ENCODE results near the gene NOTCH2. TPM values are rescaled to one million over a fixed set of nuclear protein-coding genes. Genes with fewer than 3 reads are reported as not detected.
"Not testable (repeated sequence)": the region's sequence is repeated elsewhere in the genome, so short reads cannot be mapped to it uniquely, and the experiment has no call there.

The NOTCH2 gene
- 163 and 168 TPM in 2 replicates for total RNA-seq

- intact Hi-C loops (cut with micrococcal nuclease), result not testable (repeated sequence)
These were observed at the start of gene NOTCH2 for GRCh38 chr1:120069067-120069919. Gene NOTCH2 (minus strand): TSS chr1:120069662. CDS start chr1:120069406, 256 bp downstream.

- intact Hi-C loops (cut with micrococcal nuclease), result not testable (repeated sequence)
These were observed 48.1 kb upstream of the NOTCH2 start for GRCh38 chr1:120117371-120118177.

- intact Hi-C loops (cut with micrococcal nuclease), result not testable (repeated sequence)
These were observed 46.6 kb upstream of the NOTCH2 start for GRCh38 chr1:120116094-120116493.

- intact Hi-C loops (cut with micrococcal nuclease), result not testable (repeated sequence)
These were observed 43.7 kb upstream of the NOTCH2 start for GRCh38 chr1:120113134-120113533.

DNA sequence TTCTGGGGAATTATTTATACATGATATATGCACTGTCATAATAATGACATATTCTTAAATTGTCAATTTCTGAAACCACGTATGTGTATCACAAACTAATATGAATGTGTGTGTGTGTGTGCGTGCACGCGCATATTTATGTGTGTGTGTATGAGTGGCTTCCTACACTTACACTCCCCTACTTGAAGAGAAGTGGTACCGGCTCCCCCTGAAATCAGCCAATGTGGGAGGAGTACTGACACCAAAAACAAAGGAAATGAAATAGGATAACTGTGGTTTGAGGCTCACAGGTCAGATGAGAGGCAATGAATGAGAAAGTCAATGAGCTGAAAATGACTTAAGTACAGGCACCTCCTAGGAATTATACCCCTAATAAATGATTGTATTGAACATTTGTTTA is 42.8 kb upstream of the NOTCH2 start:
- intact Hi-C loops (cut with micrococcal nuclease), result not testable (repeated sequence)

GRCh38 chr1:120111771-120112170 is 42.3 kb upstream of the NOTCH2 start:
- intact Hi-C loops (cut with micrococcal nuclease), result not testable (repeated sequence)

DNA sequence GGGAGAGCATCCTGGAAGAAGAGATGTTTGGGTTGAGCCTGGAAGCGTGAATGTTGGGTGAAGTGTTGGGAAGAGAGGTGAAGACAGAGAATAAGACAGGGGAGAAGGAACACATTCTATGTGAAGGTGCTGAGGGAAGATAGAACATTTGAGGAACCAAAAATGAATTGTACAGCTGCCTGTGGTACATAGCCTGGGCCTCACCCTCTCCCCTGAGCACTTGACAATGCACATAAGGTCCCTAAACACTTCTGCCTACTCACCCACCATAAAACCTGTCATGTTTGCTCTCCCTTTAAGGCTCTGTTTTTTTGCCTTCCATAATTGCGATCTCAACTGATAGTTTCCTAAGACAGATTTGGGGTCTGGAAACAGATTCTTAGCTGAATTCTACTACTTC is 41.5 kb upstream of the NOTCH2 start:
- intact Hi-C loops (cut with micrococcal nuclease), result not testable (repeated sequence)

GRCh38 chr1:120109656-120110055 is 40.2 kb upstream of the NOTCH2 start:
- intact Hi-C loops (cut with micrococcal nuclease), result not testable (repeated sequence)

DNA sequence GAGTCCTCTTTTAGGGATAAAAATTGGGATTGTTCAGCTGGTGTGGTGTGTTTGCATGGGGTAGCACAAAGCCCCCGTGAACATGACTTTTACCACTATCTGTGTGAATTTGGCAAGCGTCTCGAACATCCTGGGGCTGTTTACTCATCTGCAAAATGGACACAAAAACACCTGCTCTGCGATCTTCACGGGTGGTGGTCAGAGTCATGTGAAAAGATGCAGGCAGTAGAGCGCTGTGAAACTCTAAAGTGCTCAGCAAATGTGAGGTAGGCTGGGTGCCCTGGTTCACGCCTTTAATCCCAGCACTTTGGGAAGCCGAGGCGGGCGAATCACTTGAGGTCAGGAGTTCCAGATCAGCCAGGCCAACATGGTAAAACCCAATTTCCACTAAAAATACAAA is 39.7 kb upstream of the NOTCH2 start:
- intact Hi-C loops (cut with micrococcal nuclease), result not testable (repeated sequence)

DNA sequence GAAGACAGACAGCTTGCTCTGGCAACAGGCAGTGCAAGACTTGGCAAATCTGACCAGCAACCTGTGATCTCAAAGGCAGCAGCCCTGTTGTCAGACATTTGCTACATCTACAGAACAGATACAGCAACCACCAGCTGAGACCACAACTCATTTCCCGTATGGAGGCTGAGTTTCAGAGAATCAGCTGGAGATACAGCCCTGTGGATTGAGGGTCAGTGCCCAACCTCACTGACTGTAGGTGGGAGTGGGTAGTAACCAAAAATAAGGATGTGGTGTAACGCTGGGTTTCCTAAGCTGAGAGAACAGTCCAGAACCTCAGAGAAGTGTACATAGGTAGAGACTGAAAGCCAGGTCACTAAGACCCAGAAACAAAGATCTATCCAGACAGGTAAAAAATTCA is 35.8 kb upstream of the NOTCH2 start:
- intact Hi-C loops (cut with micrococcal nuclease), result not testable (repeated sequence)

DNA sequence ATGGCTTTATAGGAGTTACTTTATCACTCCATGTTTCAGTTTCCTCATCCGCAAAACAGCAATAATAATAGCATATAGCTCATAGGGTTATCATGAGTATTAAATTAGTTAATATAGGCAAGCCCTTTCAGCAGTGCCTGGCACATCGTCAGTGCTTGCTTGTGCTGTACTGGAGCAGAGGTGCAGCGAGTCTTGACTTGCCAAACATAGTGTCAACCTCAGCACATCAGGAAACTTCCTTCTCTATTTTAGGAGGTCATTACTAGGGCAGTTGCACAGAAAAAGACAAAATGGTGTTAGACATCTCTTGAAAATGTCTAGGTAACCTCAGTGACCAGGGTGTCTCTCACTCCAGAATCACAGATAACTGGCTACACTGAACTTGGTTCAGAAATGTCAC is 34.3 kb upstream of the NOTCH2 start:
- intact Hi-C loops (cut with micrococcal nuclease), result not testable (repeated sequence)

DNA sequence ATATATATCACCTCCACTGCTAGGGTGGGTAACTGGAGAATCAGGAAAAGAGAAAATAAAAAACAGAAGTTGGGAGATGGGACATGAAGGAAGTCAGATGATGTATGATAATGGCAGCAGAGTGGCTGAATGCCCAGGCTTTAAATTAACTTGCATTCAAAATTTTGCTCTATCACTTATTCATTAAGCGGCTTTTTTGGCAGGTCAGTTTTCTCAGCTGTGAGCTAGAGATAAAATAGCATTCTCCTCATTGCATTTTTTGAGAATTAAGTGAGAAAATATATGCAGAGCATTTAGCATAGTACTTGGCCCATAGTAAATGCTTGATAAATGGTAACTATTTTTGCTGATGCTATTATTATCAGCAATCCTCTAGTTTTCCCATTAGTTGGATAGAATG is 32.1 kb upstream of the NOTCH2 start:
- intact Hi-C loops (cut with micrococcal nuclease), result not testable (repeated sequence)

GRCh38 chr1:120100590-120100989 is 31.1 kb upstream of the NOTCH2 start:
- intact Hi-C loops (cut with micrococcal nuclease), result not testable (repeated sequence)

GRCh38 chr1:120098986-120099759 is 29.7 kb upstream of the NOTCH2 start:
- intact Hi-C loops (cut with micrococcal nuclease), result not testable (repeated sequence)

- intact Hi-C loops (cut with micrococcal nuclease), result not testable (repeated sequence)
These were observed 27.6 kb upstream of the NOTCH2 start for GRCh38 chr1:120096981-120097545.

GRCh38 chr1:120093548-120094181 is 24.2 kb upstream of the NOTCH2 start:
- intact Hi-C loops (cut with micrococcal nuclease), result not testable (repeated sequence)

- intact Hi-C loops (cut with micrococcal nuclease), result not testable (repeated sequence)
These were observed 23.1 kb upstream of the NOTCH2 start for GRCh38 chr1:120092232-120093218.

- intact Hi-C loops (cut with micrococcal nuclease), result not testable (repeated sequence)
These were observed 21.4 kb upstream of the NOTCH2 start for GRCh38 chr1:120090830-120091229.

GRCh38 chr1:120087959-120088358 is 18.5 kb upstream of the NOTCH2 start:
- intact Hi-C loops (cut with micrococcal nuclease), result not testable (repeated sequence)

DNA sequence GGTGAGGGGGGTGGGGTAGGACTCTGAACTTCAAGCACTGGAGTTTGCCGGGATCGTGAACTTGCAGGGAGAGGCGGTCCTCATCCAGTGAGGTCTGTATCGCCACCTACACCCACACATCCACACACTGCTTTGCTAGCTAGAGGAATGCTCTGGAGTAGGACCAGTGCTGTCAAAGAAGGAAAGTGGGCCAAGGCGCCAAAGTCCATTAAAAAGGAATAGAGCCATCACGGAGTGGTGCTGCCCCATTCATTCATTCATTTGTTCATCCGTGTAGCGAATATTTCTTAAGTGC is 405 bp upstream of the NOTCH2 start:
- intact Hi-C loops (cut with micrococcal nuclease), result not testable (repeated sequence)

All from T-helper 1 cell treated with Interleukin-12 subunit alpha and Interleukin-12 subunit beta and Interleukin-4 antibody, amounts not matched to agents 30 ng/mL and 1 ng/mL, for 36 hours (primary cell).